Erythroblast (primary cell): ENCODE measurements around the gene TOGARAM2.

Source experiments
- GATA1 ChIP-seq: IDR thresholded peaks from 2 replicates; pipeline ENCODE4 v1.6.1; 2011; ENCODE audit warnings: low read depth, mild to moderate bottlenecking, control low read depth, low read length, moderate library complexity
- POLR2A ChIP-seq: IDR thresholded peaks from 2 replicates; pipeline ENCODE4 v1.6.1; 2011; ENCODE audit warnings: mild to moderate bottlenecking, low read length

DNA sequence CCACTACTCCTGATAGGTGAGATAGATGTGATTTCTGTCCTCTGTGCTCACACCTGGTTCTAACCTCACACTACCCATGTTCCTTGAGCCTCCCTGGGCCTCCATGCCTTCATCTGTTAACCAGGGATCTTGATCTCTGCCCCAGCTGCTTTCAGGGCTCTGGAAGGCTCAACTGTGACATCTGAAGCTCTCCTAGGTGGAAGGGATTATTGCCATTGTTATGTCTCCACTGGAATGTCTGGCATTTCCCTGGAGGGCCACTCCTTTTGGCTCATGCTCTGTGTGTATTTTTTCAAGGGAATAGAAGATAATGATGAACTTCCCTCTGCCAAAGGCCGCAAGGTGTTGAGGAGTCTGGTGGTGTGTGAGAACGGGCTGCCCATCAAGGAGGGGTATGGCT is 52.1 kb downstream of the TOGARAM2 start:
- no peak for TF ChIP-seq POLR2A
- TF ChIP-seq GATA1: no peak
